Hepatocyte (in vitro differentiated cells): ENCODE data around the gene PADI3.

Experiments used
- EZH2 ChIP-seq: fragments of 200-600 bp; sonication (generic); IDR thresholded peaks from 2 replicates; pipeline ENCODE4 v1.6.1; 2016; ENCODE audit warnings: antibody characterized with exemption, mild to moderate bottlenecking, borderline replicate concordance
- TF ChIP-seq, protein P1 (sequence below): fragments of 200-600 bp; sonication (generic); IDR thresholded peaks from 2 replicates; pipeline ENCODE4 v1.5.1; 2016; ENCODE audit warnings: antibody characterized with exemption, mild to moderate bottlenecking; ENCODE audit not compliant: poor library complexity

DNA sequence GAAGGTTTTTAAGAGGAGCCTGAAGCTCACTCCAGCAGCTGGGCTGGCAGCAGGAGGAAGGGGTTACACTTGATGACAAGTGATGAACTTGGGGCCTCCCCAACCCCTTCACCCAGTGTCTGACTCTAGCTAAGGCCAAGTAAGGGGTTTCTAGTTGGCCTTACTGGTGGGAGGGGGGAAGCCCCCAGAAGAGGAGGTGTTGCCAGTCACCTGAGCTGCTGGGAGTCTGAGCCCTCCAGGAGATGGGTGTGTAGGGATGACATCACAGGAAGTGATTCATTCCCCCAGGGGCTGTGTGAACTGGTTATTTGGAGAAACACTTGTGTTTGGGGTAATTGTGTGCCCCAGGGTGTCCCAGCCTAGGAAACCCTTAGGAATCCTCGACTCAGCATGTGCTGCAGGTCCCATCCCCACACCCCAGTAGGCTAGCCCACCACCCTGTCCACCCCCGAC is 40.9 kb upstream of the PADI3 start:
- TF ChIP-seq, protein P1, sequence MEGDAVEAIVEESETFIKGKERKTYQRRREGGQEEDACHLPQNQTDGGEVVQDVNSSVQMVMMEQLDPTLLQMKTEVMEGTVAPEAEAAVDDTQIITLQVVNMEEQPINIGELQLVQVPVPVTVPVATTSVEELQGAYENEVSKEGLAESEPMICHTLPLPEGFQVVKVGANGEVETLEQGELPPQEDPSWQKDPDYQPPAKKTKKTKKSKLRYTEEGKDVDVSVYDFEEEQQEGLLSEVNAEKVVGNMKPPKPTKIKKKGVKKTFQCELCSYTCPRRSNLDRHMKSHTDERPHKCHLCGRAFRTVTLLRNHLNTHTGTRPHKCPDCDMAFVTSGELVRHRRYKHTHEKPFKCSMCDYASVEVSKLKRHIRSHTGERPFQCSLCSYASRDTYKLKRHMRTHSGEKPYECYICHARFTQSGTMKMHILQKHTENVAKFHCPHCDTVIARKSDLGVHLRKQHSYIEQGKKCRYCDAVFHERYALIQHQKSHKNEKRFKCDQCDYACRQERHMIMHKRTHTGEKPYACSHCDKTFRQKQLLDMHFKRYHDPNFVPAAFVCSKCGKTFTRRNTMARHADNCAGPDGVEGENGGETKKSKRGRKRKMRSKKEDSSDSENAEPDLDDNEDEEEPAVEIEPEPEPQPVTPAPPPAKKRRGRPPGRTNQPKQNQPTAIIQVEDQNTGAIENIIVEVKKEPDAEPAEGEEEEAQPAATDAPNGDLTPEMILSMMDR, result no peak
- TF ChIP-seq EZH2, result no peak
